ENCODE measurements around the gene MAP4K4.

MAP4K4 gene

GRCh38 chr2:101732773-101733256 lies 35.3 kb downstream of the MAP4K4 start:
- Histone ChIP-seq H3K36me3 (ENCODE audit: insufficient read depth, low read length) (no peaks in the 10 kb centered on the region), H3K4me3 (ENCODE audit: low read length) (no peak overlapping the region), H3K9me3 (ENCODE audit: low read length) (no peaks in the 10 kb centered on the region), H3K4me1 (ENCODE audit: insufficient read depth, low read length) (peaks cover 34% of the 10 kb centered on the region), H3K27me3 (ENCODE audit: insufficient read depth, low read length) (no peaks in the 10 kb centered on the region), H2AFZ (ENCODE audit: low read depth, low read length) (no peak overlapping the region)

- no peaks in the 10 kb centered on the region for H3K27me3 ChIP-seq (ENCODE audit: insufficient read depth, low read length)
- no peak overlapping the region for H2AFZ ChIP-seq (ENCODE audit: low read depth, low read length)
- H3K4me1 ChIP-seq (ENCODE audit: insufficient read depth, low read length) = peaks cover 34% of the 10 kb centered on the region
- no peaks in the 10 kb centered on the region for H3K9me3 ChIP-seq (ENCODE audit: low read length)
- no peak overlapping the region for H3K4me3 ChIP-seq (ENCODE audit: low read length)
- H3K36me3 ChIP-seq (ENCODE audit: insufficient read depth, low read length) = no peaks in the 10 kb centered on the region
Observed at GRCh38 chr2:101733257-101733993, 35.9 kb downstream of the MAP4K4 start.

- peaks cover 34% of the 10 kb centered on the region for H3K4me1 ChIP-seq (ENCODE audit: insufficient read depth, low read length)
- H3K9me3 ChIP-seq (ENCODE audit: low read length) = no peaks in the 10 kb centered on the region
- no peaks in the 10 kb centered on the region for H3K36me3 ChIP-seq (ENCODE audit: insufficient read depth, low read length)
- H2AFZ ChIP-seq (ENCODE audit: low read depth, low read length) = no peak overlapping the region
- no peak overlapping the region for H3K4me3 ChIP-seq (ENCODE audit: low read length)
- H3K27me3 ChIP-seq (ENCODE audit: insufficient read depth, low read length) = no peaks in the 10 kb centered on the region
Observed at GRCh38 chr2:101734505-101735165, 37.1 kb downstream of the MAP4K4 start.

GRCh38 chr2:101735166-101735533 lies 37.6 kb downstream of the MAP4K4 start:
- Histone ChIP-seq H3K36me3 (ENCODE audit: insufficient read depth, low read length) (no peaks in the 10 kb centered on the region), H3K27me3 (ENCODE audit: insufficient read depth, low read length) (no peaks in the 10 kb centered on the region), H2AFZ (ENCODE audit: low read depth, low read length) (no peak overlapping the region), H3K4me3 (ENCODE audit: low read length) (no peak overlapping the region), H3K9me3 (ENCODE audit: low read length) (no peaks in the 10 kb centered on the region), H3K4me1 (ENCODE audit: insufficient read depth, low read length) (peaks cover 34% of the 10 kb centered on the region)

GRCh38 chr2:101736233-101736632 lies 38.7 kb downstream of the MAP4K4 start:
- no peaks in the 10 kb centered on the region for H3K36me3 ChIP-seq (ENCODE audit: insufficient read depth, low read length)
- H3K27me3 ChIP-seq (ENCODE audit: insufficient read depth, low read length) = no peaks in the 10 kb centered on the region
- no peak overlapping the region for H2AFZ ChIP-seq (ENCODE audit: low read depth, low read length)
- H3K4me3 ChIP-seq (ENCODE audit: low read length) = no peak overlapping the region
- no peaks in the 10 kb centered on the region for H3K9me3 ChIP-seq (ENCODE audit: low read length)
- H3K4me1 ChIP-seq (ENCODE audit: insufficient read depth, low read length) = peaks cover 34% of the 10 kb centered on the region

- no peaks in the 10 kb centered on the region for H3K9me3 ChIP-seq (ENCODE audit: low read length)
- peaks cover 38% of the 10 kb centered on the region for H3K4me1 ChIP-seq (ENCODE audit: insufficient read depth, low read length)
- H3K4me3 ChIP-seq (ENCODE audit: low read length) = no peak overlapping the region
- no peaks in the 10 kb centered on the region for H3K36me3 ChIP-seq (ENCODE audit: insufficient read depth, low read length)
- H2AFZ ChIP-seq (ENCODE audit: low read depth, low read length) = no peak overlapping the region
- H3K27me3 ChIP-seq (ENCODE audit: insufficient read depth, low read length) = no peaks in the 10 kb centered on the region
Observed at GRCh38 chr2:101736861-101737291, 39.4 kb downstream of the MAP4K4 start.

GRCh38 chr2:101737478-101738255 lies 40.2 kb downstream of the MAP4K4 start:
- no peak overlapping the region for H2AFZ ChIP-seq (ENCODE audit: low read depth, low read length)
- H3K9me3 ChIP-seq (ENCODE audit: low read length) = no peaks in the 10 kb centered on the region
- H3K4me3 ChIP-seq (ENCODE audit: low read length) = no peak overlapping the region
- H3K36me3 ChIP-seq (ENCODE audit: insufficient read depth, low read length) = no peaks in the 10 kb centered on the region
- peaks cover 46% of the 10 kb centered on the region for H3K4me1 ChIP-seq (ENCODE audit: insufficient read depth, low read length)
- no peaks in the 10 kb centered on the region for H3K27me3 ChIP-seq (ENCODE audit: insufficient read depth, low read length)

GRCh38 chr2:101738649-101739048 lies 41.1 kb downstream of the MAP4K4 start:
- no peaks in the 10 kb centered on the region for H3K27me3 ChIP-seq (ENCODE audit: insufficient read depth, low read length)
- peaks cover 45% of the 10 kb centered on the region for H3K4me1 ChIP-seq (ENCODE audit: insufficient read depth, low read length)
- H3K36me3 ChIP-seq (ENCODE audit: insufficient read depth, low read length) = no peaks in the 10 kb centered on the region
- no peak overlapping the region for H3K4me3 ChIP-seq (ENCODE audit: low read length)
- no peaks in the 10 kb centered on the region for H3K9me3 ChIP-seq (ENCODE audit: low read length)
- no peak overlapping the region for H2AFZ ChIP-seq (ENCODE audit: low read depth, low read length)

- Histone ChIP-seq H3K27me3 (ENCODE audit: insufficient read depth, low read length) (no peaks in the 10 kb centered on the region), H3K4me1 (ENCODE audit: insufficient read depth, low read length) (peaks cover 33% of the 10 kb centered on the region), H3K9me3 (ENCODE audit: low read length) (no peaks in the 10 kb centered on the region), H3K4me3 (ENCODE audit: low read length) (no peak overlapping the region), H2AFZ (ENCODE audit: low read depth, low read length) (no peak overlapping the region), H3K36me3 (ENCODE audit: insufficient read depth, low read length) (peaks cover 2% of the 10 kb centered on the region)
Observed at GRCh38 chr2:101740555-101740964, 43.1 kb downstream of the MAP4K4 start.

GRCh38 chr2:101741775-101742520 lies 44.4 kb downstream of the MAP4K4 start:
- peaks cover 2% of the 10 kb centered on the region for H3K36me3 ChIP-seq (ENCODE audit: insufficient read depth, low read length)
- H3K9me3 ChIP-seq (ENCODE audit: low read length) = no peaks in the 10 kb centered on the region
- H3K4me1 ChIP-seq (ENCODE audit: insufficient read depth, low read length) = peaks cover 23% of the 10 kb centered on the region
- H3K4me3 ChIP-seq (ENCODE audit: low read length) = no peak overlapping the region
- no peaks in the 10 kb centered on the region for H3K27me3 ChIP-seq (ENCODE audit: insufficient read depth, low read length)
- H2AFZ ChIP-seq (ENCODE audit: low read depth, low read length) = no peak overlapping the region

GRCh38 chr2:101742547-101742946 lies 45.0 kb downstream of the MAP4K4 start:
- Histone ChIP-seq H3K27me3 (ENCODE audit: insufficient read depth, low read length) (no peaks in the 10 kb centered on the region), H3K9me3 (ENCODE audit: low read length) (no peaks in the 10 kb centered on the region), H2AFZ (ENCODE audit: low read depth, low read length) (no peak overlapping the region), H3K4me3 (ENCODE audit: low read length) (no peak overlapping the region), H3K36me3 (ENCODE audit: insufficient read depth, low read length) (peaks cover 2% of the 10 kb centered on the region), H3K4me1 (ENCODE audit: insufficient read depth, low read length) (peaks cover 21% of the 10 kb centered on the region)

- Histone ChIP-seq H3K27me3 (ENCODE audit: insufficient read depth, low read length) (no peaks in the 10 kb centered on the region), H3K9me3 (ENCODE audit: low read length) (no peaks in the 10 kb centered on the region), H3K4me3 (ENCODE audit: low read length) (no peak overlapping the region), H2AFZ (ENCODE audit: low read depth, low read length) (no peak overlapping the region), H3K36me3 (ENCODE audit: insufficient read depth, low read length) (peaks cover 5% of the 10 kb centered on the region), H3K4me1 (ENCODE audit: insufficient read depth, low read length) (peaks cover 21% of the 10 kb centered on the region)
Observed at GRCh38 chr2:101743288-101743687, 45.8 kb downstream of the MAP4K4 start.
